GM10847 (cell line): ENCODE data around the gene CXCL12.

Experiments
- POLR2A ChIP-seq: IDR thresholded peaks from 2 replicates; pipeline ENCODE4 v1.6.1; 2011; ENCODE audit not compliant: insufficient read length; ENCODE audit errors: extremely low read depth

The CXCL12 gene

GRCh38 chr10:44393834-44394547, 9.1 kb upstream of the CXCL12 start:
- no peak for TF ChIP-seq POLR2A

DNA sequence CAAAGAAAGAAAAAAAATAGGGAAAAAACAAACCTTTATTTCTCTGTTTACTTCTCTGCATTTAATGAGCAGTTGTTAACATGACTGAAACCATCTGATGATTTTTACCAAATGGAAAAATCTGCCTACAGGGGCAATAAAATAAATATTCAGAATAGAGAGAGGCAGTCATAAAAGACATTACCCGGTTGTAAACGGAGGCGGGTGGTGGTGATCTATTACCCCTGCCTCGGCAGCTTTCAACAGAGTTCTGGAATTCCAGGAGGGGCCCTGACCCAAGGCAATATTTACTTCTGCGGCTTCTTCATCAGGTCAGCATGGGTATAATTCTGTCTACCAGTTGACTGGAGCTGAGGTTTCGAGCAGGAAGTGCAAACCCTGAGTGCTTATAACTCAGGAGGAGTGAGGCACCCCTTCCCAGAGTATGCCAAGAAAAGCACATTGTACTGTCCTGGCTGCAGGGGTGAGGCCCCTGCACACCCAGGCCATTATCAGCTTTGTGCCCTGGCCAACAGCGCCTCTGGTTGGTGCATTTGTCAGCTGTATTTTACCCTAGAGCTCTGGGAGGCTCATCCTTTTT, 8.2 kb upstream of the CXCL12 start:
- TF ChIP-seq POLR2A: no peak

- no peak for TF ChIP-seq POLR2A
These were observed 7.5 kb upstream of the CXCL12 start for GRCh38 chr10:44392420-44392819.

GRCh38 chr10:44391981-44392380, 7.1 kb upstream of the CXCL12 start:
- TF ChIP-seq POLR2A: no peak

DNA sequence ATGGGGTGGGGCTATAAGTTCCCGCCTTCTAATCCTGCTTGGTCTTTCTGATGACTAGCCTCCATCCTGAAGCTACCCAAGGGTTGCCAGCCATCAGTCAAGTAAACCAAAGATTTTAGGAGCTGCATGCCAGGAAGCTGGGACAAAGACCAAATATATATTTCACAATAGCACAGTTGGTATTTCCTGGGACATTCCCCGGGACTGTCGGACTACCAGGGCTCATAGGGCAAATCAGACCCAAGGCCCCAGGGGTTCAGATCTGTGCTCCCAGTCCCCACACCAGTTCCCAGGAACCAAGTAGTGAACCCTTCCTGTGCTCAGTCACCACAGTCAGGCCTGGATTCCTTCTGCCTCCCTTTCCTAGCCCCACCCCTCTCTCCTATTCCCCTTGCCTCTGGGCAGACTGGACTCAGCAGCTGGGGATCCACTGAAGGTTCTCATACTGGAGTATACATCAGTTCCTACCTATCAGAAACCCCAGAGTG, 5.7 kb upstream of the CXCL12 start:
- no peak for TF ChIP-seq POLR2A

DNA sequence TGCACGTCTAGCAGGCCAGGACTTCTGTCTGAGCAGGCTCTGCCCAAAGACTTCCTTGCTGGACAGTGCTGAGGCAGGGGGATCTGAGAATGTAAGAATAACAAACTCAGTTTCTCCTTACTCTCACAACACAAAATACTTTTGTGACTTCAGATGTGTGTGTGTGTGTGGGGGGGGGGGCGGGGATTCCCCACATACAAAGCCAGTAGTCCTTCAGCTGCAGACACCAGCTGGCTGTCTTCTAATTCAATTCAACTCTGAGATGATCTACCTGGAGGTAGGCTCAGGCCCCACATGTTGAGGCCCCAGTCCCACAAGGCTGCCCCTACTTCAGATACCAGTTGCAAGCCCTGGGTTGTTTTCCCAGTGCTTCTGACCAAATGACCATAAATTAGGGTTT, 4.7 kb upstream of the CXCL12 start:
- no peak for TF ChIP-seq POLR2A

- no peak for TF ChIP-seq POLR2A
These were observed 4.3 kb upstream of the CXCL12 start for GRCh38 chr10:44389150-44389549.

- no peak for TF ChIP-seq POLR2A
These were observed 3.7 kb upstream of the CXCL12 start for GRCh38 chr10:44388641-44389040.

- TF ChIP-seq POLR2A: no peak
These were observed 3.0 kb upstream of the CXCL12 start for GRCh38 chr10:44387853-44388251.

GRCh38 chr10:44386546-44387052, 1.7 kb upstream of the CXCL12 start:
- TF ChIP-seq POLR2A: no peak

GRCh38 chr10:44385696-44386441, 972 bp upstream of the CXCL12 start:
- TF ChIP-seq POLR2A: no peak

- no peak for TF ChIP-seq POLR2A
These were observed 284 bp downstream of the CXCL12 start for GRCh38 chr10:44384601-44385025.

GRCh38 chr10:44383749-44384600, 922 bp downstream of the CXCL12 start:
- no peak for TF ChIP-seq POLR2A

- TF ChIP-seq POLR2A: no peak
These were observed 1.7 kb downstream of the CXCL12 start for GRCh38 chr10:44382981-44383748.
